ENCODE data around the gene SSH2.

Gene SSH2

DNA sequence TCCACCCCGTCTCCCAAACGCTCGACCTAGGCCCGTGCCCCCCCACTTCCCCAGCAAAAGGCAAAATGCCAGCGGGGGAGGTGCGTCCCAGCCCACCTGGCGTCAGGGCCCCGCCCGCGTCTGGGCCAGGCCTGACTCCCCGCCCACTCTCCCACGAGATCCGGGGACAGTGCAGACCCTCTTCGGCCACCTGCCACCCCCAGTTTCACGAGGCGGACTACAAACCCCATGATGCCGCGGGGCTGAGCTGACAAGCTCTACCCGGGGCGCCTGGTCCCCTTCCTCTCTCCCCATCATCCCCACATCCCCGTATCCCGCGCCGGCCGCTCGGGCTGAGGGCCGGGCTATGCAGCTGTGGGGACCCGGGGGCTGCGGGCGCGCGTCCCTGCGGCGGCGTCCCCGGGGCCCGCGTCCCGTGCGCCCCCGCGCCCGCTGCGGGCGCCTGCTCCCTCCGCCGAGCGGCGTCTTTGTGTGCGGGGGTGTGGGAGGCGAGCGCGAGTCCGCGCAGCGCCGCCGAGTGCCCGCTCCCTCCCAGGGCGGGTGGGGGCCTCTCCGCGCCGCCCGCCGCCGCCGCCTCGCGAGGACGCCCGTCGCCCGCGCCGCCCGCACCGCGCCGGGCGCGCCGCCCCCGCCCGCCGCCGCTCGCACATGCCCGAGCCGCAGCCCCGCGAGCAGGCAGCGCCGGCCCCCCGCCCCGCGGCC lies 337.0 kb downstream of the SSH2 start, which contains the start of gene ANKRD13B (continued):
- TF ChIP-seq, protein P1, sequence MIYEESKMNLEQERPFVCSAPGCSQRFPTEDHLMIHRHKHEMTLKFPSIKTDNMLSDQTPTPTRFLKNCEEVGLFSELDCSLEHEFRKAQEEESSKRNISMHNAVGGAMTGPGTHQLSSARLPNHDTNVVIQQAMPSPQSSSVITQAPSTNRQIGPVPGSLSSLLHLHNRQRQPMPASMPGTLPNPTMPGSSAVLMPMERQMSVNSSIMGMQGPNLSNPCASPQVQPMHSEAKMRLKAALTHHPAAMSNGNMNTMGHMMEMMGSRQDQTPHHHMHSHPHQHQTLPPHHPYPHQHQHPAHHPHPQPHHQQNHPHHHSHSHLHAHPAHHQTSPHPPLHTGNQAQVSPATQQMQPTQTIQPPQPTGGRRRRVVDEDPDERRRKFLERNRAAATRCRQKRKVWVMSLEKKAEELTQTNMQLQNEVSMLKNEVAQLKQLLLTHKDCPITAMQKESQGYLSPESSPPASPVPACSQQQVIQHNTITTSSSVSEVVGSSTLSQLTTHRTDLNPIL (CRISPR knock-in tag; IDR thresholded peaks at IDR 0.05; ENCODE audit: low read depth) = no peak
- TF ChIP-seq SNAI2 (CRISPR knock-in tag; IDR thresholded peaks at IDR 0.05) = no peak
- TF ChIP-seq PPARA (CRISPR knock-in tag; IDR thresholded peaks at IDR 0.05; ENCODE audit: borderline replicate concordance) = no peak
- no peak for TF ChIP-seq ZFP3 (CRISPR knock-in tag; IDR thresholded peaks at IDR 0.05)
- TF ChIP-seq ISL1 (CRISPR knock-in tag; IDR thresholded peaks at IDR 0.05) = no peak
- TF ChIP-seq ZNF8 (CRISPR knock-in tag; IDR thresholded peaks at IDR 0.05) = no peak

DNA sequence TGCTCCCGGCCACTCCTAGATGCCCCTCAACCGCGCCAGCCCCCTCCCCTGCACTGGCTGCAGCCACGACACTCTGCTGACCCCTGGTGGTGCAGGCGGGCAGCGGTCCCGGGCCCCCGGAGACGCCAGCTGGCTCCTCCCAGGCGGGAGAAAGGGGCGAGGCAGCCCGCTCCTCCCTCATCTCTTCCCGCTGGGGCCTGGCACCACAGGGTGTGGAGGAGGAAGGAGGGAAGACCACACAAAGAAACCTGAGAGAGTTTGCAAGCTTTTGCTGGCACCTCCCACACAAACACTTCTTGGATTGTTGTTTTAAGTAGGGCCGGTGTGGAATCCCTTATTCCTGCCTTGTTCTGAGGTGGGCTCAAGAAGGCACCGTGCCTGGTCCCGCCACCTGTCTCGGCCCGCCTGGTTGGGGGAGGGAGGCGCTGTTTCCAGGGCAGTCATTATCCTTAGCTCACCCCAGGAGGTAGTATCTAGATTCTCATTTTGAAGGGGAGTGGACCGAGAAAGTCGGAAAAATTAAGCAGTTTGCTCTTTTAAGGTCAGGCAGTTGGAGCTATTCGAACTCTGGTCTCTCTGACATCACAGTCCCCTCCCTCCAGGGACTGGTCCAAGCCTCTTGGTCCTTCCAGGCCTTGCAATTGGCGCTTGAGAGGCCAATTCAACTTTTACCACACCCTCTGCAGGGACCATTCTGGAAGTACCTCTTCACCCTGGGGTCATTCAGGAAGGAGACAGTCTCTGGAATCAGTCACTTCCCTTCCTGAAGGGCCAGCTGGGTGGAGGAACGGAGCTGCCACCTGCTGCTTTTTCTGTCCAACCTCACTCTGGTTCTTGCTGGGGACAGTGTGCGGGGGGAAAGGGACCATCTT lies 338.1 kb downstream of the SSH2 start:
- TF ChIP-seq, protein P2, sequence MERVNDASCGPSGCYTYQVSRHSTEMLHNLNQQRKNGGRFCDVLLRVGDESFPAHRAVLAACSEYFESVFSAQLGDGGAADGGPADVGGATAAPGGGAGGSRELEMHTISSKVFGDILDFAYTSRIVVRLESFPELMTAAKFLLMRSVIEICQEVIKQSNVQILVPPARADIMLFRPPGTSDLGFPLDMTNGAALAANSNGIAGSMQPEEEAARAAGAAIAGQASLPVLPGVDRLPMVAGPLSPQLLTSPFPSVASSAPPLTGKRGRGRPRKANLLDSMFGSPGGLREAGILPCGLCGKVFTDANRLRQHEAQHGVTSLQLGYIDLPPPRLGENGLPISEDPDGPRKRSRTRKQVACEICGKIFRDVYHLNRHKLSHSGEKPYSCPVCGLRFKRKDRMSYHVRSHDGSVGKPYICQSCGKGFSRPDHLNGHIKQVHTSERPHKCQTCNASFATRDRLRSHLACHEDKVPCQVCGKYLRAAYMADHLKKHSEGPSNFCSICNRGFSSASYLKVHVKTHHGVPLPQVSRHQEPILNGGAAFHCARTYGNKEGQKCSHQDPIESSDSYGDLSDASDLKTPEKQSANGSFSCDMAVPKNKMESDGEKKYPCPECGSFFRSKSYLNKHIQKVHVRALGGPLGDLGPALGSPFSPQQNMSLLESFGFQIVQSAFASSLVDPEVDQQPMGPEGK (CRISPR knock-in tag; IDR thresholded peaks at IDR 0.05; ENCODE audit: borderline replicate concordance) = peak; percentile 80
- TF ChIP-seq ZFP3 (CRISPR knock-in tag; IDR thresholded peaks at IDR 0.05) = no peak
- no peak for TF ChIP-seq RARB (CRISPR knock-in tag; IDR thresholded peaks at IDR 0.05)
- TF ChIP-seq ESRRG (CRISPR knock-in tag; IDR thresholded peaks at IDR 0.05) = 0 out of 2 replicates have a peak, but pooled peaks have one; percentile 3
- ATAC-seq = peak; percentile 78

DNA sequence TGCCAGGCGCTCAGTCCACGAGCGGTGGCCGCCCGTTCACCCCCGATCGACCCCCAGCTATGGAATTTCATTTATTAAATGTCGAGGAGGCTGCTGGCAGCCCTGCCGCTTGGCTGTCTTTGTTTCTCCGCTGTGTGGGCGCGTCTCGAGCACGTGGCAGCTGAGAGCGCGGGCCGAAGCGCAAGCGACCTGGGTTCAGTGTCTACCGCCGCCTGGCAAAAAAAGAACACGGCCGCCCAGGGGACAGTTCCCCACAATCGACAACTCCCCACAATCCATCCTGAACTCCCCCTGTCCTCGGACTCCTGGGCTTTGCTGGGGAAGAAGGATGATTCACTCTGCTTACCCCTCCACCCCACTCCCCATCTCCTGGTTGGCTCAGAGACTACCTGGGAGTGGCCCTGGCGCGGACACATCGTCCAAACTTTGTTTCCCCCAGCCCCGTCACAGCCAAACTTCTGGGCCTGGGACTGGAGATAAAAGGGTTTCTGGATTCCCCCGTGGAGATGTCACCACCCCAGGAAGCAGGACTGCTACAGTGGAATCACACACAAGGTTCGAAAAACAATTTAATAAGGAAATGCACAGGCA lies 338.8 kb downstream of the SSH2 start:
- TF ChIP-seq GLIS3 (CRISPR knock-in tag; IDR thresholded peaks at IDR 0.05) = no peak
- TF ChIP-seq CSDC2 (CRISPR knock-in tag; IDR thresholded peaks at IDR 0.05) = no peak; the same call in 1 of the 2 replicates
- TF ChIP-seq BACH2 (CRISPR knock-in tag; IDR thresholded peaks at IDR 0.05; ENCODE audit: borderline replicate concordance) = no peak
- no peak for TF ChIP-seq ZNF565 (CRISPR knock-in tag; conservative IDR thresholded peaks at IDR 0.05; ENCODE audit: low read depth)
- no peak for TF ChIP-seq TCF4 (CRISPR knock-in tag; IDR thresholded peaks at IDR 0.05; ENCODE audit: borderline replicate concordance)
- TF ChIP-seq ESRRG (CRISPR knock-in tag; IDR thresholded peaks at IDR 0.05) = no peak
- TF ChIP-seq ZFP30 (CRISPR knock-in tag; IDR thresholded peaks at IDR 0.05) = no peak
- no peak for TF ChIP-seq ZFP3 (CRISPR knock-in tag; IDR thresholded peaks at IDR 0.05)
- TF ChIP-seq, protein P3, sequence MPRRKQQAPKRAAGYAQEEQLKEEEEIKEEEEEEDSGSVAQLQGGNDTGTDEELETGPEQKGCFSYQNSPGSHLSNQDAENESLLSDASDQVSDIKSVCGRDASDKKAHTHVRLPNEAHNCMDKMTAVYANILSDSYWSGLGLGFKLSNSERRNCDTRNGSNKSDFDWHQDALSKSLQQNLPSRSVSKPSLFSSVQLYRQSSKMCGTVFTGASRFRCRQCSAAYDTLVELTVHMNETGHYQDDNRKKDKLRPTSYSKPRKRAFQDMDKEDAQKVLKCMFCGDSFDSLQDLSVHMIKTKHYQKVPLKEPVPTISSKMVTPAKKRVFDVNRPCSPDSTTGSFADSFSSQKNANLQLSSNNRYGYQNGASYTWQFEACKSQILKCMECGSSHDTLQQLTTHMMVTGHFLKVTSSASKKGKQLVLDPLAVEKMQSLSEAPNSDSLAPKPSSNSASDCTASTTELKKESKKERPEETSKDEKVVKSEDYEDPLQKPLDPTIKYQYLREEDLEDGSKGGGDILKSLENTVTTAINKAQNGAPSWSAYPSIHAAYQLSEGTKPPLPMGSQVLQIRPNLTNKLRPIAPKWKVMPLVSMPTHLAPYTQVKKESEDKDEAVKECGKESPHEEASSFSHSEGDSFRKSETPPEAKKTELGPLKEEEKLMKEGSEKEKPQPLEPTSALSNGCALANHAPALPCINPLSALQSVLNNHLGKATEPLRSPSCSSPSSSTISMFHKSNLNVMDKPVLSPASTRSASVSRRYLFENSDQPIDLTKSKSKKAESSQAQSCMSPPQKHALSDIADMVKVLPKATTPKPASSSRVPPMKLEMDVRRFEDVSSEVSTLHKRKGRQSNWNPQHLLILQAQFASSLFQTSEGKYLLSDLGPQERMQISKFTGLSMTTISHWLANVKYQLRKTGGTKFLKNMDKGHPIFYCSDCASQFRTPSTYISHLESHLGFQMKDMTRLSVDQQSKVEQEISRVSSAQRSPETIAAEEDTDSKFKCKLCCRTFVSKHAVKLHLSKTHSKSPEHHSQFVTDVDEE (CRISPR knock-in tag; IDR thresholded peaks at IDR 0.05) = no peak
- TF ChIP-seq, protein P2 (CRISPR knock-in tag; IDR thresholded peaks at IDR 0.05; ENCODE audit: borderline replicate concordance) = no peak
- ATAC-seq = peak; percentile 53

DNA sequence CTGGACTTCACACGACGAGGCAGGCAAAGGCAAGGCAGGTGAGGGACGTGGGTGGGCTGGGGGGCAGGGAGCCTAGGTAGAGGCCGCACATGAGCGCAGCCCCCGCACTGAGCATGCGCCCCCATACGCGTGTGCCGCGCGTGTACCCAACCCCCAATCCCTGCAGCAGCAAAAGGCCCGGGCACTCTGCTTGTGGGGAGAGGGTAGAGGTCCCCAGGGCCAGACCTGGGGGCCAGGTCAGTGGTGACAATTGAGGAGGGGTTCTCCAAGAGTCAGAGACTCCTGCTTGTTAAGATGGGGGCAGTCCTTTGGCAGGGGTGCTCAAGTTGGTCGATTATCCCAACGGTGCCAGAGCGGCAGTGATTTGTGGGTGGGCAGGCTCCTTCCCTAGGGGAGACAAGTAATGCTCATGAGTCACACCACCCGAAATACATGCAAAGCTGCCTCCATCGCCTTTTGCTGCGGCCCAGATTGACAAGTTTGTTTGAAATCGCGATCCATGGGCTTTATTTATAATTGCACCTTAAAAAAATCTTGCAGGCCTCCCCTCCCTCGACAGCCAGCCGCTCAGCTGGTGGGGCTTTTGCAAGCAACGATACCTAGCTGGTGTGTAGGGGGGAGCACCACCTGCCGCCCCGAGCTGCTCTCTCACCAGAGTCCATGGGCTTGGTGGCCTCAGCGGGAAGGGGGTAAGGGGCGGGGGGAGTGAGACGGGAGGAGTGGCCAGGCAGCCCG lies 339.4 kb downstream of the SSH2 start:
- TF ChIP-seq OSR1 (CRISPR knock-in tag; IDR thresholded peaks at IDR 0.05) = no peak
- no peak for TF ChIP-seq RARB (CRISPR knock-in tag; IDR thresholded peaks at IDR 0.05)
- peak; percentile 29 for ATAC-seq
